Erythroblast (primary cell): ENCODE measurements around the gene XRCC4.

Source experiments
- GATA1 ChIP-seq: IDR thresholded peaks from 2 replicates; pipeline ENCODE4 v1.6.1; 2011; ENCODE audit warnings: low read depth, mild to moderate bottlenecking, control low read depth, low read length, moderate library complexity
- POLR2A ChIP-seq: IDR thresholded peaks from 2 replicates; pipeline ENCODE4 v1.6.1; 2011; ENCODE audit warnings: mild to moderate bottlenecking, low read length

DNA sequence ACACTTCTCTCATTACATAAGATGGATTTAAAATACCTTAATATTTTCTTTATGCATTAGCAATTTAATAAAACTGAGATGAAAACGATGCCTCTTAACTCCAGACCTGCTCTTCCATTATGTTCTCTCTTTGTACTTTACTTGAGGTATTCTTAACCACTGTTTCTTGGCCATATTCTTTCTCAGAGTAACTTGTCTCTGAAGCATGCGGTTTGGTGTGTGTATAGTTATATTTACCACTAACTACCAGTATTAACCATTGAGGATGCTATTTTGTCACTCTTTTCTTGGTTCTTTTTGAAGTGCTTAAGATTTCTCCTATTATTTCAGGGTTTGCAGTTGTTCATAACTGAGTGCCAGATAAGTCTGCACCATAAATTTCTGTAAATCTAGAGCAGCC is 18.0 kb upstream of the XRCC4 start:
- TF ChIP-seq POLR2A = no peak
- no peak for TF ChIP-seq GATA1
